ENCODE results near the gene ACP3.
"Not testable (repeated sequence)": the region's sequence is repeated elsewhere in the genome, so short reads cannot be mapped to it uniquely, and the experiment has no call there.

ACP3 gene, protein sequence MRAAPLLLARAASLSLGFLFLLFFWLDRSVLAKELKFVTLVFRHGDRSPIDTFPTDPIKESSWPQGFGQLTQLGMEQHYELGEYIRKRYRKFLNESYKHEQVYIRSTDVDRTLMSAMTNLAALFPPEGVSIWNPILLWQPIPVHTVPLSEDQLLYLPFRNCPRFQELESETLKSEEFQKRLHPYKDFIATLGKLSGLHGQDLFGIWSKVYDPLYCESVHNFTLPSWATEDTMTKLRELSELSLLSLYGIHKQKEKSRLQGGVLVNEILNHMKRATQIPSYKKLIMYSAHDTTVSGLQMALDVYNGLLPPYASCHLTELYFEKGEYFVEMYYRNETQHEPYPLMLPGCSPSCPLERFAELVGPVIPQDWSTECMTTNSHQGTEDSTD

DNA sequence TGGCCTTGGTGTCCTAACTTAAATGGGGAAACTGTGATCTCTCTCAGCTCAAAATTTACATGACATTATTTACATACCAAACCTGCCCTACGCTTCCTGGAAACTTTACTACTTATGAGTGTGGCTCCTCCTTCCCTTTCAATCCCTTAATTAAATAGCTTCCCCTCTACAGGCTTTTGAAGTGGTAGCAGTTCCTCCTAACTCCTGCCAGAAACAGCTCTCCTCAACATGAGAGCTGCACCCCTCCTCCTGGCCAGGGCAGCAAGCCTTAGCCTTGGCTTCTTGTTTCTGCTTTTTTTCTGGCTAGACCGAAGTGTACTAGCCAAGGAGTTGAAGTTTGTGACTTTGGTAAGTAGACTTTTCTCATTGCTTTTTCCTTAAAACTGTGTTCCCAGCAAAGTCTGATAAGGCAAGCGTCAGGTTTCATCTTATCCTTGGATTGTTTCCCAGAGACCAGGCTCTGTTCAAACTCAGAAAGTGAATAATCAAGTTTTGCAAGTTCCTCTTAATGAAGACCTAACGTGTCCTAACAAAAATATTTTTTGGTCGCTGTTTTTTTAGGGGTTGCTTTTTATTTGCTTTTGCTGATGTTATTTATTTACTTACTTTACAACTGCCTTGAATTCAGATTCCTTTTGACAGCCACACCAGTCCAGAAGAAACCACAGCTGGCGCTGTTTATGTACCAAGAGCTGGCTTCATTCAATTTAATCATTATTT is at the start of gene ACP3:
TSS of gene ACP3 (plus strand) at position 179 of the 720 bp plus-strand sequence. CDS start at position 229, 50 bp downstream.
- no peak for DNase-seq

DNA sequence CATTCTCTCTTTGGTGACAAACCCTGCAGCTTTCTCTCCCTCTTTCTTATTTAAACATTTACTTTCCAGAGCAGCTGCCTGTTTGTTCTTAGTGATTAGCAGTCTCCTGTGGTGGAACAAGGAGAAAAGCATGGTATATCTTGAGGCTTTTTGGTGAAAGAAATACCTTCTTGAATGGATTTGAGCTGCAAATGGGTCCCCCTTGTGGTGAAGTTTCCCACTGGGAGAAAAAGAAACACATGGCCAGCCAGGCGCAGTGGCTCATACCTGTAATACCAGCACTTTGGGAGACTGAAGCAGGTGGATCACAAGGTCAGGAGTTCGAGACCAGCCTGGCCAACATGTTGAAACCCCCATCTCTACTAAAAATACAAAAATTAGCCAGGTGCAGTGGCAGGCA is 48.3 kb upstream of the ACP3 start:
- DNase-seq, result no peak

DNA sequence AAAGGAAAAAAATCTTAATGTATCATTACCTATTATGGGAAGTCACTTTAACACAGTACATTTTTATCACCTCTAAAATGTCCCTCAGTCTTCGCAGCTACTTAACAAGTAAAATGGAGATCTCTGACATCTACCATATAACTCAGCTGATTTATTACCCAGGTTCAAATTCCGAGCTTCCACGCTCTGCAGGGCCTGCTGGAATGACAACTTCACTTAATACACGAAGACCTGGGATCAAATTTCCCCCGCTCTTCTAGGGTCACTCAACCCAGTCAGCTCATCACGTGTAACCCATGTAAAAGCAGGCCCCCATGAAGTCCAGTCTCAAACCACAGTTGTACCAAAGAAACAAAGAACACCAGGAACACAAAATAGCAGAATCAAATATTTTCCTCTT is 44.2 kb upstream of the ACP3 start:
- no peak for DNase-seq

DNA sequence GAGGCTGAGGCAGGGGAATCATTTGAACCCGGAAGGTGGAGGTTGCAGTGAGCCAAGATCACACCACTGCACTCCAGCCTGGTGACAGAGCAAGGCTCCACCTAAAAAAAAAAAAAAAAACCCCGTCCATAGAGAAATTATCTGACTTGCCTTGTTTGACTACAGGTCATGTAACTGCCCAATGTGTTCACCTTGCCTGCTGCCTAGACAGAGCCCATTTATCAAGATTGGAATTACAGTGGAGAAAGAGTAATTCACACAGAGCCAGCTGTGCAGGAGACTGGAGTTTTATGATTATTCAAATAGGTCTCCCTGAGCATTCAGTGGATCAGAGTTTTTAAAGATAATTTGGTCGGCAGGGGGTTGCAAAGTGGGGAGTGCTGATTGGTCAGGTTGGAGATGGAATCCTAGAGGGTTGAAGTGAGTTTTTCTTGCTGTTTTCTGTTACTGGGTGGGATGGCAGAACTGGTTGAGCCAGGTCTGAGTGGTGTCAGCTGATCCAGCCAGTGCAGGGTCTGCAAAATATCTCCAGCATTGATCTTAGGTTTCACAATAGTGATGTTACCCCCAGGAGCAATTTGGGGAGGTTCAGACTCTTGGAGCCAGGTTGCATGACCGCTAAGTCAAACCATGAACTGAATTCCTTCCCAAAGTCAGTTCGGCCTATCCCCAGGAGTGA is 40.8 kb upstream of the ACP3 start:
- no peak for DNase-seq

DNA sequence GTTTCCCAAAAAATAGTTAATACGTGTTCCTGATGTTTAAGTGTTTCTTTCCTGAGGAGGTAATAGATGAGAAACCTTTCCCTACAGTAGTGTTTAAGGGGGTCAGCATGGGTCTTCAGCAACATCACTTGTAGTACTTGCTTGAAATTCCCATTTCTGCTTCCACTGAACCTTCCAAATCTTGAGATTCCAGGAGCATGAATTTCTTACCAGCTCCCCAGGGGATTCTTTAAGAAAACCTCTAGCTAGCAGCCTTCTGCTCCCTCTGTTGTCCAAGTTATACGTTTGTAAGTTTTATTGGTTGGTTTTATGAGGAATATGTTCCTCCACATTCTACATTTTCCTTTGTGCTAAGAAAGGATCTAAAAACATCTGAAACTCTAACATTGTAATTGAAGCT is 38.2 kb upstream of the ACP3 start:
- no peak for DNase-seq

DNA sequence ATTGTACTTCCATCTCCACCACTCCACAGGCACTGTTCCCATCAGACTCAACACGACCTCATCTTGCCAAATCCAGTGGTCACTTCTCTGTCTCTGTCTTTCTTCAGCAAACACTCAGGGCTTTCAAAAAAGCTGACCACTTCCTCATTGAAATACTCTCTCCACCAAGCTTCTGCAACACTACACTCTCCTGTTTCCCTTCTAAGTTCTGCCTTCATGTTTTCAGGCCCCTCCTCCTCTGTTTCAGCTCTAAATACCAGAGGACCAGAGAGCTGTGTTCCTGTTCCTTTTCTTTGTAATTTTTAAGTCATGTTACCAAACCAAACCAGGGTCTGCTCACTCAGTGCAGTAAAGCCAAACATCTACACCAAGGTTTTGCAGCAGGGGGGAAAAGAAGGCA is 33.8 kb upstream of the ACP3 start:
- DNase-seq, result no peak

DNA sequence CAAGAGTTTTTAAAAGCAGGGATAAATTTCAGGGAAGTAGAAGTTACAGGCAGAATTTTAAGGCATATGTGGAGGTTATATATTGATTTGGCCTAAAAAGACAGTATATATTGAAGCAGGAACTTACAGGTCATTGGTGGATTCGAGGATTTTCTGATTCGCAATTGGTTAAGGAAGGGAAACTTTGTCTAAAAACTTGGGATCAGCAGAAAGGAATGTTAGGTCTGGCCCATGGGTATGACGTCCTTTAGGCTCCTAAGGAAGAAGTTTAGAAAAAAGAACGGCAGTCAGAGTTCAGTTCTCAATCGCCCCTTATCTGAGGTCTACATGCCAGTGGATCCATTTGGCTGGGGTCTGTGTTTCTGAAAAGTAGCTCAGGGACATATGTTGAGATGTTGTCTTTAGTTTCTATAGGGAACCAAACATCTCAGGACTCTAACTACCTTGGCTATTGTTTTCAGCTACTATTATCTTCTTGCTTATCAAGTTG is 33.2 kb upstream of the ACP3 start:
- DNase-seq, result no peak

DNA sequence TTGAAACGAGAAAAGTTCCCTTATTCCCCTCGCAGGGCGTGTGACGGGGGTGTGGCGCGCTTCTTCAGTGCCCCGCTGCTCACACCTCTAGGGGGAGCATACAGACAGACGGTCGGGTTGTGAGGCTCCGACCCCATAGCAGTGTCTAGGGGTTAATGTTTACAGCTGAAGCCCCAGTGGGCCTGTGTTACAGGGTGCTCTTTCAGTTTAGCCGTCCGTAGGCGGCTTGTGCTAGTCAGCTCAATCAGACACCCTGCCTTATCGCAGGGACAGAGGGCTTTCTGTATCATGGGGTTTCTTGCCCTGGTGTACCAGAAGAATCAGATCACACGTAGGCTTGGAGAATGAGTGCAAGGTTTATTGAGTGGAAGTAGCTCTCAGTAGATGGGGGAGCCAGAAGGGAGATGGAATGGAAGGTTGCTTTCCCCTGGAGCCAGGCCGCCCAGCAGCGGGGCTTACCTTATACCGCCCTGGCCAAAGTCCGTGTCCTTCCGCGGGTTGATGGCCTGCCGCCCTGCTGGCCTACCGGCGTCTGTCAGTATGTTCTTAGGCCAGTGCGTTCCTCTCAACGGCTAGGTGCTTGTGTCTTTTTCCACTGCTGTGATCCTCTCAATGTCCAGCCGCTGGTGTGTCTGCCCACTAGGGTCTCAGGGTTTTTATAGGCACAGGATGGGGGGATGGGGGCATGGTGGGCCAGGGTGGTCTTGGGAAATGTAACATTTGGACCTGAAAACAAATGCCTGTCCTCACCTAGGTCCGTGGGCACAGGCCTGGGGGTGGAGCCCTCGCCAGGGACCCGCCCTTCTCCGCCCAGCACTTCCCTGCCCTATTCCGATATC is 32.2 kb upstream of the ACP3 start:
- no peak for DNase-seq

DNA sequence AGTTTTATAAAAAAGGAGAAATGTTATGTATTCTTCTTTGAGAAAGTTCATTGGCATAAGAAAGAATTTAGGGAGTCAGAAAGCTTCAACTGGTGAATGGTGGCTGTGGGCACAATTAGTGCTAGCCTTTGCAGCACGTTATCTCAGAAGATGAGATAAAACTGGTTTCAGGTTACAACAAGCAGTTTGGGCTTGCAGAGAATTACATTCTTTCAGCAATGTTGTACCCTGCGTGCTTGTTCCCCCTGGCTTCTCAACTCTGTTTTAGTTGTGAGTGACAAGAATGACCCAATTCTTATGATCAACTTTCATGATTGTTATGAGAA is 31.6 kb upstream of the ACP3 start:
- DNase-seq, result no peak

DNA sequence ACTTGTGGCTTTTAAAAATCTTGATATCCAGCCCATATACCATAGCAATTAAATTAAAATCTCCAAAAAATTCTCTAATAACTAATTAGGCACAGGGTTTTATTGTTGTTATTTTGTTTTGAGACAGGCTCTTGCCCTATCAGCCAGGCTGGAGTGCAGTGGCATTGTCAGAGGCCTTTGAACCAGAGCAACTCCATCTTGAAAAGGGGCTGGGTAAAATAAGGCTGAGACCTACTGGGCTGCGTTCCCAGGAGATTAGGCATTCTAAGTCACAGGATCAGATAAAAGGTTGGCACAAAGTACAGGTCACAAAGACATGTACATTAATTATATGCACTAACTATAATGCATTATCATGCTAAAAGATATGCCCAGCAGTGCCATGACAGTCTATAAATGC is 31.2 kb upstream of the ACP3 start:
- no peak for DNase-seq

DNA sequence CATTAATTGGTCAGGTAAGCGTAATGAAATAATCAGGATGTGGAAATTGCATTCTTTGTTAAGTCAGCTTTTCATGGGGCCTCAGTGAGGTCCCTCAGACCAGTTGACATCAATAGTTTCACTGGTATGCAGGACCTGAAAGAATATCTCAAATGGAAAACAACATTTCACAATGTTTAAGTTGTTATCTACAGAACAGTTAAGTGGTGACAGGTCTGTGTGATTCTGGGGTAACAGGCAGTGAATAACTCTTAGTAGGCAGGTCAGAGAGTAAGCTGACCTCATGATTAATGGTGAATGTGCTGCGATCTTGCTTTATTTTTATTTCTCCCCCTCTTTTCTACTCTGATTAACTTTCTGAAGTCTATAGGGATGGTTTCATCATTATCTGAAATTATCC is 28.9 kb upstream of the ACP3 start:
- no peak for DNase-seq

DNA sequence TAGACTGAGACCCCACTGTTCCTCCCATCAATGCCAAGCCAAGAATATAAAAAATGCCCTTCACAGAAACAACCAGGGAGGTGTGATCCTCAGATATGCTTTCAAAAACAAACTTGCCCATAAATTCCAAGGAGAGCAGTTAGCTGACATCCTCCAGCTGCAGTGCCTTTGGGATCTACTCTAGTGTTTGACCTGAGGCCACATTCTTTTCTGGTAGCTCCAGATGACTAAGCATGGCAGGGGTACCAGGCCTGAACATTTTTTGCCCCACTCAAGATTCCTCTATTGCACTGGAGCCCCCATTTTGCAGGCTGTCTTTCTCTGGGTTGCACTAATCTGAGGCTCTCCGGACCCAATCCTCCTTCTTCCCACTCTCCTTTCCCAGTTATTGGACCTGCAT is 27.9 kb upstream of the ACP3 start:
- DNase-seq, result no peak

DNA sequence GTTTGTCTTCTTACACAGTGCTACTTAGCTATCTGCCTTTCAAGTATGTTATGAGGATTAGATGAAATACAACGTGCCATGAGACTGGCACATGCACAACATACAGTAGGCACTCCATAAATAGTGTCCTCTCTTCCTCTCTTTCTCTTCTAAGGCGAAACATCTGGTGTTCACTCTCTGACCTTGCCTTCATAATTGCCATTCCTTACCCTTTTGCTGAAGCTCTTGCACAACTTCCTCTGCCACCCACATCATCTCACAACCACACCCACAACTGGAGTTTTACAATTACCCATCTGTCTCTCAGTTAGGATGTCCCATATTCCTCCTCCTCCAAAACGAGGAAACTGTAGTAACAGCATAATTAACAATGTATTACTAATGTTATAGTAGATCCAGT is 26.4 kb upstream of the ACP3 start:
- DNase-seq, result no peak

DNA sequence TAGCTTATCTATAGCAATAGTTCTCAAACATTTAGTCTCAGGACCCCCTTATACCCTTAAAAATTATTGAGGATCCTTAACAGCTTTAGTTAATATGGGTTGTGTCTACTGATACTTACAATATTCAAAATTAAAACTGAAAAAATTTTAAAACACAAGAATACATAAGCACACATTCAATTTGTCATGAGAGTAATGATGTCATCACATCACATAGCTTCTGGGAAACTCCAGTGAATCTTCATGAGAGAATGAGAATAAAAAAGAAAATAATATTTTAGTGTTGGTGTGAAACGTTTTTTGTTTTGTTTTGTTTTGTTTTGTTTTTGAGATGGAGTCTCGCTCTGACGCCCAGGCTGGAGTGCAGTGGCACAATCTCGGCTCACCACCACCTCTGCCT is 25.2 kb upstream of the ACP3 start:
- no peak for DNase-seq

DNA sequence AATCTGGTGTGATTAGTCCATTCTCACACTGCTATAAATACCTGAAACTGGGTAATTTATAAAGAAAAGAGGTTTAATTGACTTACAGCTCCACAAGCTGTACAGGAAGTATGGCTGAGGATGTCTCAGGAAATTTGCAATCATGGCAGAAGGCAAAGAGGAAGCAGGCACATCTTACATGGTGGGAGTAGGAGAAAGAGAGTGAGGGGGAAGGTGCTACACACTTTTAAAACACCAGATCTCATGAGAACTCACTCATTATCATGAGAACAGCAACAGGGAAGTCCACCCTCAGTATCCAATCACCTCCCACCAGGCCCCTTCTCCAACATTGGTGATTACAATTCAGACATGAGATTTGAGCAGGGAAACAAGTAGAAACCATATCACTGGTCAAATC is 24.0 kb upstream of the ACP3 start:
- DNase-seq, result no peak

DNA sequence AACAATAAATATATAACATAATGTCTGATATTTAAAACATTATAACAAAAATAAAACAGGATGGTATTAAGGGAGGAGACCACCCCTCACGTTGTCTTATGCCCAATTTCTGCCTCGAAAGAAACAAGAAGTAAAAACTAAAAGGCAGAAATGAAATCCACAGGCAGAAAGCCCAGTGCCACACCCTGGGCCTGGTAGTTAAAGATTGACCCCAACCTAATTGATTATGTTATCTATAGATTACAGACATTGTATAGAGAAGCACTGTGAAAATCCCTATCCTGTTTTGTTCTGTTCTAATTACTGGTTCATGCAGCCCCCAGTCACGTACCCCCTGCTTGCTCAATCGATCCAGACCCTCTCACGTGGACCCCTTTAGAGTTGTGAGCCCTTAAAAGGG is 22.3 kb upstream of the ACP3 start:
- DNase-seq, result no peak

DNA sequence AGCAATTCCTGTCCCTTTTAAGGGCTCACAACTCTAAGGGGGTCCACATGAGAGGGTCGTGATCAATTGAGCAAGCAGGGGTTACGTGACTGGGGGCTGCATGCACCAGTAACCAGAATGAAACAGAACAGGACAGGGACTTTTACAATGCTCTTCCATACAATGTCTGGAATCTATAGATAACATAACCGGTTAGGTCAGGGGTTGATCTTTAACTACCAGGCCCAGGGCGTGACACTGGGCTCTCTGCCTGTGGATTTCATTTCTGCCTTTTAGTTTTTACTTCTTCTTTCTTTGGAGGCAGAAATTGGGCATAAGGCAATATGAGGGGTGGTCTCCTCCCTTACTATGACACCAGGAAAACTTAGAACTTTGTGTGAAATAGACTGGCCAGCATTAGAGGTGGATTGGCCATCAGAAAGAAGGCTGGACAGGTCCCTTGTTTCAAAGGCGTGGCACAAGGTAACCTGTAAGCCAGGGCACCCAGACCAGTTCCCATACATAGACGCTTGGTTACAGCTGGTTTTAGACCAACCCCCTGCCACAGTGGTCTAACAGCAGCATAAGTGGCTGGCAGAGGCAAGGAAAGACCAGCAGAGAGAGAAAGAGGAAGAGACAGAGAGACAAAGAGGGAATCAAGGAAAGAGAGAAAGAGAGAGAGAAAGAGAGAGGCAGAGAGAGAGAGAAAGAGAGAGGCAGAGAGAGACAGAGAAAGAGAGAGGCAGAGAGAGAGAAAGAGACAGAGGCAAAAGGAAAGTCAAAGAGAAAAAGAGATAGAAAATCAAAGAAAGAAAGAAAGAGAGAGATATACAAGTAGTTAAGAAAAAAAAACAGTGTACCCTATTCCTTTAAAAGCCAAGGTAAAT is 13.6 kb upstream of the ACP3 start:
- DNase-seq, result not testable (repeated sequence)

DNA sequence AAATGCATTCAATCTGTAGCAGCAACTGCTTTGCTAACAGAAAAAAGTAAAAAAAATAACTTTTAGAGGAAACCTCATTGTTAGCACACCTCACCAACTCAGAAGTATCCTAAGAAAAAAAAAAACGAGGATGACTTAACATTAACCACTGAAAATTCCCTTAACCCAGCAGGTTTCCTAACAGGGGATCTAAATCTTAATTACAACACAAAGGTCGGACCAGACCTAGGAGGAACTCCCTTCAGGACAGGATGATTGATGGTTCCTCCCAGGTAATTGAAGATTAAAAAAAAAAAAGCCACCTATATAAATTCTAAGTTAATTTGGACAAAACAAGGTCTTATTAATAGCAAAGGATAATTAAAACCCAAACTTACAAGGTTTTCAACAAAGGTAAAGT is 12.9 kb upstream of the ACP3 start:
- not testable (repeated sequence) for DNase-seq

DNA sequence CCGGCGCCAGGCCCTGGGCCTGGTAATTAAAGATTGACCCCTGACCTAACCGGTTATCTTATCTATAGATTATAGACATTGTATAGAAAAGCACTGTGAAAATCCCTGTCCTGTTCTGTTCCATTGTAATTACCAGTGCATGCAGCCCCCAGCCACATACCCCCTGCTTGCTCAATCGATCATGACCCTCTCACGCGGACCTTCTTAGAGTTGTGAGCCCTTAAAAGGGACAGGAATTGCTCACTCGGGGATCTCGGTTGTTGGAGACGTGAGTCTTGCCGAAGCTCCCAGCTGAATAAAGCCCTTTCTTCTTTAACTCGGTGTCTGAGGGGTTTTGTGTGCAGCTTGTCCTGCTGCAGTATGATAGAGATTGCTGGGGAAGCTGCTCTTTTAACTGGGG is 7.2 kb upstream of the ACP3 start:
- DNase-seq, result not testable (repeated sequence)

DNA sequence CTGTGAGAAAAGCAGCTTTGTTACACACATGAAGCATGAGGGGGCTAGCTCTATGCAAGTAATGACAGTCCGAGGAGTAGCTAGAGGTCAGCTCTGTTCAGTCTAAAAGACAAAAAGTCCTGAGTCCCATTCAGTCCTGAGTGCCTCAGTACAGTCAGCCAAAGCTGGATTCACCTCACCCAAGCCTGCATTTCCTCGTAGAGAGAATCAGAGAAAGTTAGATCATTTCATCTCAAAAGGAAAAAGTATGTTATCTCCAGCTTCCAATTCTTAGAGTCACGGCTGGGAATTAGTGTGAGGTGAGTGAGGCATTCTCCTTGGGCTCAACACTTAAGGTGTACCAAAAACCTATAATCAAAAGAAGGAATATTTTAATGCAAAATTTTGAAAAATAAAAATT is 5.9 kb upstream of the ACP3 start:
- DNase-seq, result no peak

DNA sequence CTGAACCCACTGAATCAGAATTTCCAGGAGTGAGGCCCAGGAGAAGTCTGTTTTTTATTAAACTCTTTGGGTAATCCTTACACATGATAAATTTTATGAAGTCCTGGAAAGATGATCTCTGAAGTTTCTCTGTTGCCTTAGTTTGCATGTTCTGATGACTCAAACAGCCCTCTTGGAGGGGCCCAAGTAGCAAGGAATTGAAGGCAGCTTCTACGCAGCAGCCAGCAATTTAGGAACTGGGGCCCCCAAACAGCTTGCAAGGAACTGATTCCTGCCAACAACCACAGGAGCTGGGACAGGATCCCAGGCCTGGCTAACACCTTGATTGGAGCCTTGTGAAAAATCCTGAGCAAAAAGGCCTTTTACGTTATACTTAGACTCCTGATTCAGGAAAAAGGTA is 5.4 kb upstream of the ACP3 start:
- DNase-seq, result no peak

DNA sequence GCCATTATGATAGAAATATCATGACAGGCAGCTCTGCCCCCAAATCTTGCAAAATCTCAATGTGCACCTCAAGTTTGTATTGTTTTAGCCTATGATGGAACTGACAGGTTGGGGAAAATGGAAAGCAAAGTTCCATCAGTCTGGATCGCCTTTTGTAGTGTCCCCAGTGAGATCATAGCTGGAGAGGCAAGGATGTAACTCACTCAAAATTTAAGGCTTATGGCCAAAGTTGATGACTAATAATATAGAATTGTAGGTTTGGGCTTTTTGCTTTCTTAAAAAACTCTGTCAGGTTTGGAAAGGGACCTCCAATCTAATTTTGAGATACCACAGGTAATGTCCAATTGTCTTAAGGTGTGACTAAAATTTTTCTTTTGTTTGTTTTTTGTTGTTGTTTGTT is 1.4 kb upstream of the ACP3 start:
- DNase-seq, result no peak
